CD1c-positive myeloid dendritic cell (primary cell): ENCODE results near the gene NEK3.
"Not testable (repeated sequence)": the region's sequence is repeated elsewhere in the genome, so short reads cannot be mapped to it uniquely, and the experiment has no call there.

Experiments used
- DNase-seq: peaks from one replicate; pipeline ENCODE4 v3.0.0-alpha.2; 2016; ENCODE audit errors: extremely low spot score

The NEK3 gene

DNA sequence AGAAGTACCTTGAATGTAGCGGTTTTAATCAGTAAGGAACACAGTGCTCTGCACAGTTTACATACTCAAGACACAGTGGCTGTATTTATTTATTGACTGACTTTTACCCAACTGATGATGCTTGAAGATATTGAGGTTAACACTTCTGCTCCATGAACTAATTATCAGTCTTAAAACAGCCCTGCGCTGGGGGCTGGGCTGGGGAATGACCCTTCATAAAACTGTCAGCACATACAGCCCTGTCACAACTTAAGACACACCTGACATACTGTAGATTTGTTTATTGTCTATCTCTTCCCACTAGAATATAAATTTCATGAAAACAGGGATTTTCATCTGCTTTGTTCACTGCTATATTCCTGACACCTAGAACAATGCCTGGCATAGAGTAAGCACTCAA is 41.3 kb downstream of the NEK3 start:
- DNase-seq = no peak

- no peak for DNase-seq
Measured at GRCh38 chr13:52112591-52112990, 46.8 kb downstream of the NEK3 start.

DNA sequence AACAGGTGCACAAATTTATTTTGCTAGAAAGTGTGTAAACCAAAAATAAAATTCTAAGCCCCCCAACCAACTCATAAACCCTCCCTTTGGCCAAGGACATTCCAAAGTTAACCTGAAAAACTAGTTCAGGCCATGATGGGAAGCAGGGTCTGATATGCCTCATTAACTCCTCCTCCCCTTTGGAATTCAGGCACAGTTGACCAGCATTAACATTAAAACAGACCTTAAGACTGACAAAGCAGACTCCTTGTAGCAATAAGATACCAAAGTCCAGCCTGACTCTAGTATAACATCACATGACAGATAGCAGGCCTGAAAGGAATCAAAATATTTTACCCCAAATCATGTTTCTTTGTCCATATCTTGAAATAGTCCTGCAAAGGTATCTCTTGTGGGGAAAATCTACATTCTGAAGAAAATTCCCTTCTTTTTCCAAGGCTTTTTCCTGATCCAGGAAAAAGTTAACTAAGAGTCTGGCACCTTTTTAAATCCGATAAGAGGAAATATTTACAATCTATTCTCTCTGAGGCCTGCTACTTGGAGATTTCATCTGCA is 50.2 kb downstream of the NEK3 start:
- no peak for DNase-seq

DNA sequence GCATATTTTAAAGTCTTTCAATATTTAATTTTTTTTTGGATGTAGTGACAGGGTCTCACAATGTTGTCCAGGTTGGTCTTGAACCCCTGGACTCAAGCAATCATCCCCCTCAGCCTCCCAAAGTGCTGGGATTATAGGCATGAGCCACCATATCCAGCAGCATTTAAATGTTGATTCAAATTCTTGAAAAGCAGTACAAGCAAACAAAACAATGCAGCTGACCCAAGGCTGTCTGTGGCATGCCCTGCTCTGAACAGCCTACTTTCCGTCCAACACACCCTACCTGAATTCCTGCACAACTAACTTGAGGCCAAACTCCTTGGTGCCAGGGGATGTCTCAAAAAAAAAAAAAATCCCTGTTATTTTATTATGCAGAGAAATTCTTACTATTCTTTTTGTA is 53.6 kb downstream of the NEK3 start:
- DNase-seq = no peak

DNA sequence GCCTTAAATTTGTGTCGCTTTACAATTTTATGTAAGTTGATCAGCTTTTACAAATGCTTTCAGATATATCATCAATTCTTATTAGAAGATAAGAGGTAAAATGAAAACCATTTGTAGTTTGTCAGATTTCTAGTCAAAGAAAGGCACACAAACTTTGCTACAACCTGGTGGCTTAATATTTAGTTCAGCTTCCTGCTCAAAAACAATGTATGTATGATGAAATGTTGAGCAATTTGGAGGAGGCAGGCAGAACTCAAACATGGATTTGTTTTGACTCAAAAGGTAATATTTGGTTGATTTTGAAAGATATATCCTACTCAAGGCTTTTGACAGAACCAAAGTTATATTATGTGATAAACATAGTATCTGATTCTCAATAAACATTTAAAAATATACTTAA is 54.8 kb downstream of the NEK3 start:
- no peak for DNase-seq

DNA sequence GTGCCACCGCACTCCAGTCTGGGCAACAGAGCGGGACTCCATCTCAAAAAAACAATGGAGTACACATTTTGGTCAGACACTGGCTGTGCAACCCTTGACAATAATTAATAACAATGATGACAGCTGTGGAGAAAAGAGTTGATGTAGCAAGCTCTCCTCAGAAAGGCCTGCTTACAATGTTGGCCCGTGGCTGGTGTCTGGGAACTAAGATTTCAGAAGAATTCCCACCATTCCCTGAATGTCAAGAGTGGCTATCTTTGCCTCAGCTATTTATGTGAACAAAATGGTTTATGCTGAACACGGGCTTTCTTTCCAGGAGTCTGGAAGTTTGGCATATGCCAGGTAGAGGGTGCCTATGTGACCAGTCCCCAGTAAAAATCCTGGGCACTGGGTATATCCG is 56.0 kb downstream of the NEK3 start:
- no peak for DNase-seq

GRCh38 chr13:52102423-52102822 is 57.0 kb downstream of the NEK3 start:
- not testable (repeated sequence) for DNase-seq

- DNase-seq = no peak
Measured at GRCh38 chr13:52097197-52097596, 62.2 kb downstream of the NEK3 start.

- no peak for DNase-seq
Measured at GRCh38 chr13:52096748-52097147, 62.6 kb downstream of the NEK3 start.

- no peak for DNase-seq
Measured at GRCh38 chr13:52096062-52096461, 63.3 kb downstream of the NEK3 start.

- DNase-seq = no peak
Measured at GRCh38 chr13:52092087-52092486, 67.3 kb downstream of the NEK3 start.

- no peak for DNase-seq
Measured at GRCh38 chr13:52091473-52091872, 67.9 kb downstream of the NEK3 start.

DNA sequence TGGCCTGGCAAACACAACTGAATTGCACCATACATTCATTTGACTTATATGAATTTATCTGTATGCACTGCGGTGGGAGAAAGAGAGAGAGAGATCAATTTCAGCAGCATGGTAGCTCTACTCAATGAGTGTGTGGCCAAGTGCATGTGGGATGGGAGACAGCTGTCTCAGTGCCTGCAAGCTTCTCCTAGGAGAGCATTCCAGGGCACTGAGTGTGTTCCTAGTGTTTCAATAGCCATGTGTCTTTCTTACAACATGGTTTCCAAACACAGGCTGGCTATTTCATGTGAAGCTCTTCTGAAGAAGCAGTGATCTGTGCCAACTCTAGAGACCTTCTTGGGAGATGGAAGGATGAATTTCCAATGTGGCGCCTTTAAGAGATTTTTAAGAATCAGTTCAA is 74.0 kb downstream of the NEK3 start:
- no peak for DNase-seq

DNA sequence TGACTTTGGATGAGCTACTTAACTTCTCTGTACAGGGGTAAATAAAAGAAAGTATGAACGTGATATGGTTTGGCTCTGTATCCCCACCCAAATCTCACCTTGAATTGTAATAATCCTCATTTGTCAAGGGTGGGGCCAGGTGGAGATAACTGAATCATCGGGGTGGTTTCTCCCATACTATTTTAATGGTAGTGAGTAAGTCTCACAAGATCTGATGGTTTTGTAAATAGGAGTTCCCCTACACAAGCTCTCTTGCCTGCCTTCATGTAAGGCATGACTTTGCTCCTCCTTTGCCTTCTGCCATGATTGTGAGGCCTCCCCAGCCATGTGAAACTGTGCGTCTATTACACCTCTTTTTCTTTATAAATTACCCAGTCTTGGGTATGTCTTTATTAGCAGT is 74.4 kb downstream of the NEK3 start:
- not testable (repeated sequence) for DNase-seq
